Activated T-helper 1 cell treated with Interleukin-2 at 50 U/mL for 16 hours (primary cell): ENCODE measurements around the gene NUDT8.
A peak's percentile ranks its signal among the peaks of the same experiment; 100 is the strongest.
"Not testable (repeated sequence)": the region's sequence is repeated elsewhere in the genome, so short reads cannot be mapped to it uniquely, and the experiment has no call there.

Experiments used
- DNase-seq: peaks from one replicate; pipeline ENCODE4 v3.0.0-alpha.2; 2020; ENCODE audit warnings: low read depth

NUDT8 gene

DNA sequence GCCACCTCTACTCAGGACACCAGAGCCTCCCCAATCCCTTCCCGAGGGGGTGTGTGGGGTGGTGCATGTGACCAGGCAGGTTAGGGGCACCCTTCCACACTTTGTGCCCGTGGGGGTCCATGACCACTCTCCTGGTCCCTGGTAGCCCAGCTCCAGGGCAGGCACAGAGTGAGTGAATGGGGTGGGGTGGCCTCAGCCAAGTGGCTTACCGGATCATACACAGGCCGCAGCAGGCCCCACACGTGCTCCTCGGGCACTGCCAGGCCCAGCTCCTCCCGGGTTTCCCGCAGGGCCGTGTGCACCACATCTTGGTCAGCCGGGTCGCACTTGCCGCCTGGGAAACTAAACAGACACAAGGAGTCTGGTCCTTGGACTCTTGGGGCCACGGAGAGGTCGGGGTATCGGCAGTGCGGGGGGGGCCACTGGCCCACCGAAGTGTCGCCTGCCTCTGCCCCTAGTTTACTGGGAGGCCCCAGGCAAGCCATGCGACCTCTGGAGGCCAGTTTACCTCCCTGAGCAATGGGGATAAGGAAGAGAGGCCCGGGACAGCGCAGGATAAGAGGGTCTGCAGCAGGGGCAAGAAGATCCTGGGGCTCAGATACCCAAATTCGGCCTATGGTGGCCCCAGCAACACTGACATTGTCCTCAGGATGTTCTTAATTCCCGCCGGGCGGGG lies 889 bp downstream of the NUDT8 start:
- no peak for DNase-seq

DNA sequence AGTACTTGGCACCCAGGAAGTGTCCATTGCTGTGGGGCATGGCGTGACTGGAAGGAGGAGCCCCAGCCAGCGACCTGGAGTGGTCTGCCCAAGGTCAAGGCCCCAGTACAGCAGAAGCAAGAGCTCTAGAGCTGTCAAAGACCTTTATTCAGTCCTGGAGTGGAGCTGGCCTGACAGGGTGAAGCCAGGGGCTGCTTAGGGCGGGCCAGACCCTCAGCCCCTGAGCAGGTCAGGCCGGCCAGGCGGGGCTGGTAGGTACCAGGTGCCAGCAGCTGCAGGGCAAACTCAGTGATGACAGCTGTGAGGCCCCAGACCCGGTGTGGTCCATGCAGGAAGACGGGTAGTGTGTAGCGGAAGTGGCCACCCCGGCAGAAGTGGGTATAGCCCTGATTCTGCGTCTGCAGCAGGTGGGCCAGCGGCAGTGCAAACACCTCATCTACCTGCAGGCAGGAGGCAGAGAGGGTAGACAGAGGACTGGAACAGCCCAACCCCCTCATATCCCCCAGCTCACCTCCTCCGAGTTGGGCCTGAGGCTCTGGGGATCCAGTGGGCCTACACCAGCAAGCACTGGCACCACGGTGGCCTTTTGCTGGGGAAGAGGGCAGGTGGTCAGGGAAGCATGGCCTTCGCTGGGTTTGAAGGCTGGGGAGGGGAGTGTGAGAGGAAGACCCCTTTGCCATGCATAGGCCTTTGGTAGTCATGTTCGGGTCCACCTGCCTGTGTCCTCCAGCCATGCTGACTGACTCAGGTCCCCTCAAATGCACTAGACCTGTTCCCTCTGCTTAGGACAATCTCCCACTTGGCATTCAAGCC lies 1.7 kb downstream of the NUDT8 start:
- no peak for DNase-seq

DNA sequence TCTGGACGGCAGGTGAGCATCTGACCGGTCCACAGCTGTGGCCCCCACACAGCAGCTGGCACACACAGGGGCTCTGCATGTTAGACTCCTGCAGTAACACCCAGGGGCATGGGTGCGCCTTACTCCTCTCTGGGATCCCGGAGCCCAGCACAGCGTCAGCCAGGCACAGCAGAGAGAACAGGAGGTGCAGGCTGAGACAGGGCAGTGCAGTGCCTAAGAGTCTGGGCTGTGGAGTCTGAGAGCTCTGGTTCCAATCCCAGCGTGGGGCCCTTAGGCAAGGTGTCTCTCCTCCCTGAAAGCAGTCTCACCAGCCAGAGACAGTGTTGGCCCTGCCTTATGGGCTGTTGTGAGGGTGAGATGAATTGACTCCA lies 2.3 kb downstream of the NUDT8 start:
- no peak for DNase-seq

DNA sequence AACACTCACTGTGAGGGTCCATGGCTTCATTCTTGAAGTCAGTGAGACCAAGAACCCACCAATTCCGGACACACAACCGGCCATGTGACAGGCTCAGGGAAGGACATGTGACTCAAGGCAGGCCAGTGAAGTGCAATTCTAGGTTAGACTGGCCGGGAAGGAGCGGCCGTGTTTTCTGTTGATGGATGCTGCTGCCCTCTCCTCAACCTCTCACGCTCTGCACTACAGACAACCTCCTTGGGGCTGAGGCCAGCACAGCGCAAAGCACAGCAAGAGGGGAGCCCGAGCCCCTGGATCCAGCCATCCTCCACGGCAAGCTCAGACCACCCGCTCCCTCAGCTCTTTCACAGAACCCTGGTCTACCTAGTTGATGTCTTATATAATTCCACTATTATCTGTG lies 2.8 kb downstream of the NUDT8 start:
- no peak for DNase-seq

DNA sequence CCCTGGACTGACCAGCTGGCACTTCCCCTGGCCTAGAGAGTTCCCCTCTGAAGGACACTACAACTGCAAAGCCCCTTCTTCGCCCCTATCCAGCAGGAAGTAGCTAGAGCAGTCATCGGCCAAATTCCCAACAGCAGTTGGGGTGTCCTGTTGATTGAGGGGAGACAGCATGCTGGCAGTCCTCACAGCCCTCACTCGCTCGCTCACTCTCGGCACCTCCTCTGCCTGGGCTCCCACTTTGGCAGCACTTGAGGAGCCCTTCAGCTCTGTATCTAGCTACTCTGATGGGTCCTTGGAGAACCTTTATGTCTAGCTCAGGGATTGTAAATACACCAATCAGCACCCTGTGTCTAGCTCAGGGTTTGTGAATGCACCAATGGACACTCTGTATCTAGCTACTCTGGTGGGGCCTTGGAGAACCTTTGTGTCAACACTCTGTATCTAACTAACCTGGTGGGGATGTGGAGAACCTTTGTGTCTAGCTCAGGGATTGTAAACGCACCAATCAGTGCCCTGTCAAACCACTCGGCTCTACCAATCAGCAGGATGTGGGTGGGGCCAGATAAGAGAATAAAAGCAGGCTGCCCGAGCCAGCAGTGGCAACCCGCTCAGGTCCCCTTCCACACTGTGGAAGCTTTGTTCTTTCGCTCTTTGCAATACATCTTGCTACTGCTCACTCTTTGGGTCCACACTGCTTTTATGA lies 3.5 kb downstream of the NUDT8 start:
- not testable (repeated sequence) for DNase-seq

DNA sequence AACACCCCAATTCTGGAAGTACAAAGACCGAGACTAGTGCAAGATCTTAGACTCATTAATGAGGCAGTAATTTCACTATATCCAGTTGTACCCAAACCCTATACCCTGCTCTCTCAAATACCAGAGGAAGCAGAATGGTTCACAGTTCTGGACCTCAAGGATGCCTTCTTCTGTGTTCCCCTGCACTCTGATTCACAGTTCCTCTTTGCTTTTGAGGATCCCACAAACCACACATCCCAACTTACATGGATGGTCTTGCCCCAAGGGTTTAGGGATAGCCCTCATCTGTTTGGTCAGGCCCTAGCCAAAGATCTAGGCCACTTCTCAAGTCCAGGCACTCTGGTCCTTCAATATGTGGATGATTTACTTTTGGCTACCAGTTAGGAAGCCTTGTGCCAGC lies 5.9 kb downstream of the NUDT8 start:
- DNase-seq: not testable (repeated sequence)

DNA sequence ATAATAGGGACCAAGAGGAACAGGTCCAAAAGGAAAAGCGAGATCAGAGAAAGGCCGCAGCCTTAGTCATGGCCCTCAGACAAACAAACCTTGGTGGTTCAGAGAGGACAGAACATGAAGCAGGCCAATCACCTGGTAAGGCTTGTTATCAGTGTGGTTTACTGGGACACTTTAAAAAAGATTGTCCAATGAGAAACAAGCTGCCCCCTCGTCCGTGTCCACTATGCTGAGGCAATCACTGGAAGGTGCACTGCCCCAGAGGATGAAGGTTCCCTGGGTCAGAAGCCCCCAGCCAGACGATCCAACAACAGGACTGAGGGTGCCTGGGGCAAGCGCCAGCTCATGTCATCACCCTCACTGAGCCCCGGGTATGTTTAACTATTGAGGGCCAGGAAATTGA lies 6.8 kb downstream of the NUDT8 start:
- DNase-seq: not testable (repeated sequence)

DNA sequence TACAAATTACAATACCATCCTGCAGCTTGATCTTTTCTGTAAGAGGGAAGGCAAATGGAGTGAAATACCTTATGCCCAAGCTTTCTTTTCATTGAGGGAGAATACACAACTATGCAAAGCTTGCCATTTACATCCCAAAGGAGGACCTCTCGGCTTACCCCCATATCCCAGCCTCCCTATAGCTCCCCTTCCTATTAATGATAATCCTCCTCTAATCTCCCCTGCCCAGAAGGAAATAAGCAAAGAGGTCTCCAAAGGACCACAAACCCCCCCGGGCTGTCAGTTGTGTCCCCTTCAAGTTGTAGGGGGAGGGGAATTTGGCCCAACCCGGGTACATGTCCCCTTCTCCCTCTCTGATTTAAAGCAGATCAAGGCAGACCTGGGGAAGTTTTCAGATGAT lies 7.8 kb downstream of the NUDT8 start:
- not testable (repeated sequence) for DNase-seq

DNA sequence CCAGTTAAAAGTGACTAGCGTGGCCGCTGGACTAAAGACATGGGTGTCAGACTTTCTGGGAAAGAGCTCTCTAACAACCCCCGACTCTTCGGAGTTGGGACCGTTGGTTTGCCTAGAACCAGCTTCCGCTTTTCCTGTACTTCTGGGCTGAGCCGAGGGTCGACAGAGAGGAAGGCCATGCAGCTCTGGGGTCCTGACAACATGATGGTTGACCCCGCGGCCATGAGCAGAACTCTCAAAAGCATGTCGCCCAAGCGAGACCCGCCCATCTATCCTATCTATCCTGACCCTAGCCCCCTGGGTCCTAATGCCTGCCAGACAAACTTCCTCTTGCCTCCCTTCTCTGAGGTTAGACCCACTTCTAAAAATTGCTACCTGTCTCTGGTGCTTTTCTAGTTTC lies 9.1 kb downstream of the NUDT8 start:
- not testable (repeated sequence) for DNase-seq

DNA sequence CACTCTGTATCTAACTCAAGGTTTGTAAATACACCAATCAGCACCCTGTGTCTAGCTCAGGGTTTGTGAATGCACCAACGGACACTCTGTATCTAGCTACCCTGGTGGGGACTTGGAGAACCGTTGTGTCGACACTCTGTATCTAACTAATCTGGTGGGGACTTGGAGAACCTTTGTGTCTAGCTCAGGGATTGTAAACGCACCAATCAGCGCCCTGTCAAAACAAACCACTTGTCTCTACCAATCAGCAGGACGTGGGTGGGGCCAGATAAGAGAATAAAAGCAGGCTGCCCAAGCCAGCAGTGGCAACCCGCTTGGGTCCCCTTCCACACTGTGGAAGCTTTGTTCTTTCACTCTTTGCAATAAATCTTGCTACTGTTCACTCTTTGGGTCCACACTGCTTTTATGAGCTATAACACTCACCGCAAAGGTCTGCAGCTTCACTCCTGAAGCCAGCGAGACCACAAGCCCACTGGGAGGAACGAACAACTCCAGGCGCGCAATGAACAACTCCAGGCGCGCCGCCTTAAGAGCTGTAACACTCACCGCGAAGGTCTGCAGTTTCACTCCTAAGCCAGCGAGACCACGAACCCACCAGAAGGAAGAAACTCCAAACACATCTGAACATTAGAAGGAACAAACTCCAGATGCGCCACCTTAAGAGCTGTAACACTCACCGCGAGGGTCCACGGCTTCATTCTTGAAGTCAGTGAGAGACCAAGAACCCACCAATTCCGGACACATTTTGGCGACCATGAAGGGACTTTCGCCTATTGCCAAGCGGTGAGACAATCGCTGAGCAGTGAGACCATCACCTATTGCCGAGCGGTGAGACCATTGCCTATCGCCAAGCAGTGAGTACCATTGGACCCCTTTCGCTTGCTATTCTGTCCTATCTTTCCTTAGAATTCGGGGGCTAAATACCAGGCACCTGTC lies 9.8 kb downstream of the NUDT8 start:
- DNase-seq: not testable (repeated sequence)

DNA sequence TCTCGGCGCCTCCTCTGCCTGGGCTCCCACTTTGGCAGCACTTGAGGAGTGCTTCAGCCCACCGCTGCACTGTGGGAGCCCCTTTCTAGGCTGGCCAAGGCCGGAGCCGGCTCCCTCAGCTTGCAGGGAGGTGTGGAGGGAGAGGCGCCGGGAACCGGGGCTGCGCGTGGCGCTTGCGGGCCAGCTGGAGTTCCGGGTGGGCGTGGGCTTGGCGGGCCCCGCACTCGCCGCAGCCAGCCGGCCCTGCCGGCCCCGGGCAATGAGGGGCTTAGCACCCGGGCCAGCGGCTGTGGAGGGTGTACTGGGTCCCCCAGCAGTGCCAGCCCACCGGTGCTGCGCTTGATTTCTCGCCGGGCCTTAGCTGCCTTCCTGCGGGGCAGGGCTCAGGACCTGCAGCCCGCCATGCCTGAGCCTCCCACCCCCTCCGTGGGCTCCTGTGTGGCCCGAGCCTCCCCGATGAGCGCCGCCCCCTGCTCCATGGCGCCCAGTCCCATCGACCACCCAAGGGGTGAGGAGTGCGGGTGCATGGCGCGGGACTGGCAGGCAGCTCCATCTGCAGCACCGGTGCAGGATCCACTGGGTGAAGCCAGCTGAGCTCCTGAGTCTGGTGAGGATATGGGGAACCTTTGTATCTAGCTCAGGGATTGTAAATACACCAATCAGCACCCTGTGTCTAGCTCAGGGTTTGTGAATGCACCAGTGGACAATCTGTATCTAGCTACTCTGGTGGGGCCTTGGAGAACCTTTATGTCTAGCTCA lies 10.7 kb downstream of the NUDT8 start:
- DNase-seq: not testable (repeated sequence)

DNA sequence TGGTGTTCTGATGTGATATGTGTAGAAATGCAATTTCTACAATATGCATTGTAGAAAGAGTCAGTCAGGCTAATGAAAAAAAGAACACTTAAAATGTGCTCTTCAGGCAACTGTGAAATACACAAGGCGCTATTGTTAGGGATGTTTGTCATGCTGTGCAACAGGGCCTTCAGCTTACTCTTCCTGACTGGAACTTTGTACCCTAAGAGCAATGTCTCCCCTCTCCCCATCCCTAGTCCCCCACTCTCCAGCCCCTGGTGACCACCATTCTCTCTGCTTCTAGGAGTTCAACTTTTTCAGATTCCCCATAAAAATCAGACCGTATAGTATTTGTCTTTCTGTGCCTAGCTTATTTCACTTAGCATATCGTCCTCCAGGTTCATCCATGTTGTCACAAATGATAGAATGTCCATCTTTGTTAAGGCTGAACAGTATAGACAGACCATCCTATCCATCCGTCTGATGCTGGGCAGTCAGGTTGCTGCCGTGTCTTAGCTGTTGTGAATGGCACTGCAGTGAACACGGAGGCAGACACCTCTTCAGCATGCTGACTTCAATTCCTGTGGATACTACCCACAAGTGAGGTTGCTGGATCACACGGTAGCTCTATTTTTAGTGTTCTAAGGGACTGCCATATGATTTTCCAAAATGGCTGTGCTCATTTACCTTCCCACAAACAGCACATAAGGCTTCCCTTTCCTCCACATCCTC lies 12.3 kb downstream of the NUDT8 start:
- DNase-seq: no peak

DNA sequence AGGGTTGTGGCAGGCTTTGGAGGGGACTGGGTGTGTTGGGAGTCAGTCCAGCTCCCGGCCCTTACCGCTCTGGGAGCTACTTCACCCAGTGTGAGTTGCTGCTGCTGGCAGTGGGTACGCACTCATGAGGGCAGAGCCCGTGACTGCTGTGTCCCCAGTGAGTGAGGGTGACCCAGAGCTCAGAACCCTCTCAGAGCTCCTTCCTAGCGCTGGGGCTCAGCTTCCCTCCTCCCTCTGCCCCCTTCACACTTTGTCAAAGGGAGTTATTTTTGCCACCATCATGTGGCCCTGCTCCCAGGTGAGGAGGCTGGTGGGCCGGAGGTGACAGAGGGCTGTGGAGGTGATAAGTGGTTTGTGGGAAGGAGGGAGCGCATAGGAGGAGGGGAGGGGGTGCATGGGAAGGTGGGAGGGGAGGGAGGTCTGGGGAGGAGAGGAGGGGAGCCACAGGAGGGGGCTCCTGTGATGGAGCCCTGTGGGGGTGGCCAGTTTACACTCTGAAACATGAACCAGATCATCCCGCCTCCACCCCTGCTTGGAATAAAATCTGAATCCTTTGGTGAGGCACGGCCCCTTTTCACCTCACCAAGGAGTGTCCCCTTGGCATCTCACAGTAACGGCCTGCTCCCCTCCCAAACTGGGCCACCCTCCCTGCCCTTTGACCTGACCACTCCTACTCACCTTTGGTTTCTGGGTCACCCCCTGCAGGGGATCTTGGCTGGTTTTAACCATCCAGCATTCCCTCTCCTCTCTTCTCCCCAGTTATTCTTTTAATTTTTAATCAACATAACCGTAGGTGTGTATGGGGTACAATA lies 13.1 kb downstream of the NUDT8 start:
- DNase-seq: no peak

DNA sequence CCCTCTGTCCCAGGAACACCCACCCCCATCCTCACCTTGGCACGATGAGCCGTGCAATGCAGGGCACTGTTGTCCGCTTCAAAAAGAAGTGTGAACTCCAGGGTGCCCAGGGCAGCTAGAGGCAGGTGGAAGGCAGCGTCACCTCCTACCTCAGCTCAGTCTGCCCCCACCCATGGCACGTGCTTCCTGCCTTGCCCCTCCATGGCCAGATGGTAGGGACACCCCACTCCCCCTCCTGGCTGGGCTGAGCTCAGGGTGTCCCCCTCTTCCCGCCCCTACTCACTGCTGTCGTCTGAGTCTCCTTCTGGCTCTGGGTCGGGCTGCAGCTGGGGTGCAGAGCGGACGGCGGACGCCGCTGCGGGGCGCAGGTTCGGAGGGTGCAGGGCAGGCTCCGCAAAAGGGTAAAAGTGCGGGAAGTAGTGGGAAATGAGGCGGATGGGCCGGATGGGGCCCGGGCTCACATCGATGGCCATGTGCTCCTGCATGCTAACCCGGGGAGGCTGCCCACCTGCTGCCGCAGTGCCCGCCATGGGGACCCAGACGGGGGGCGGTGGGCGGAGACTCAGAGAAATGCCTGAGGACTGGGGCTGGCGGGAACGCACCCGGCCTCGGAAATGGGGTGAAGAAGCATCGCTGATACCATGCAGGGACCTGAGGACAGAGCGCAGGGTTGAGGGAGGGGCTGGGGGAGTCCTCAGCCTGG lies 13.9 kb downstream of the NUDT8 start:
- DNase-seq: no peak

DNA sequence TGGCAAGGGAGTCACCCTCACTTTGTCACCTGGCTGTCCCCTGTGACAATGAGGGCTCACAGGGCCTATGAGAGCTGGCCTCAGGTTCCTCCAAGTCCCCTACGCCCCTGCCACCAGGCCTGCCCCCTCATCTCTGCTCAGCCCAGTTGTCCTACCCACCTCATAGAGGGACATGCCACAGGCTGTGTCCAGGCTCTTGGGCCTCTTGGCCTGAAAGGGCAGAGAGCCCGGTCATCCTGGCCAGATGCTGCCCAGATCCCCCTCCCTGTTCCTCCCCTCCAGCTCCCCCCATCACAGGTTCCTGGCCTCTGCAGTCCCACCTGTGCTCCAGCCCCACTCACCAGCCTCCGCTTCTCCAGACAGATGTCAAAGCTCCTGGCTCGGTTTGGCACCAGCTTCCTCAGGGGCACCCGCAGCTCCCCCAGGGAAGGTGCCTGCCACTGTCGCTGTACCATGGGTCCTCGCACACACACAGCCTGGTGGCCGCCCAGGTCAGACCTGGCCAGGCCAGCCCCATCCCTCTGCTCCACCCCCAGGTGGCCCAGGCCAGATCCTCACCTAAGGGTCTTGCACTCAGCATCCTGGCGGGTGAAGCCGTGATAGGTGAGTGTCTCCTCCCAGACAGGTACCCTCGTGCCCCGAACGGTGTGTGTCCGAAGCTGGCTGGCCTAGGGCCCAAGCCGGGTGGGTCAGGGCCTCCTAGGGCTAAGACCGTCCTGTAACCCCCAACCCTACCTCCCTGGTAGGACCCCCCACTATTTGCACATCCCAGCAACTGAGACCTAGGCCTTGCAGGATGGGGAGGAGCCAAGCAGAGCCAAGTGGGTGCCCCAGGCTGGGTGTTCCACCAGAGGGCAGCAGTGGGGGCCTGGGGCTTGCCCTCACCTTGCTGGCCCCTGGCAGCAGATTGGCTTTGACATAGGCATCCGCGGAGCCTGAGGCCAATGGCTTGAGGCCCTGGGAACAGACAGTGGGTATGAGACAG lies 14.7 kb downstream of the NUDT8 start:
- no peak for DNase-seq

DNA sequence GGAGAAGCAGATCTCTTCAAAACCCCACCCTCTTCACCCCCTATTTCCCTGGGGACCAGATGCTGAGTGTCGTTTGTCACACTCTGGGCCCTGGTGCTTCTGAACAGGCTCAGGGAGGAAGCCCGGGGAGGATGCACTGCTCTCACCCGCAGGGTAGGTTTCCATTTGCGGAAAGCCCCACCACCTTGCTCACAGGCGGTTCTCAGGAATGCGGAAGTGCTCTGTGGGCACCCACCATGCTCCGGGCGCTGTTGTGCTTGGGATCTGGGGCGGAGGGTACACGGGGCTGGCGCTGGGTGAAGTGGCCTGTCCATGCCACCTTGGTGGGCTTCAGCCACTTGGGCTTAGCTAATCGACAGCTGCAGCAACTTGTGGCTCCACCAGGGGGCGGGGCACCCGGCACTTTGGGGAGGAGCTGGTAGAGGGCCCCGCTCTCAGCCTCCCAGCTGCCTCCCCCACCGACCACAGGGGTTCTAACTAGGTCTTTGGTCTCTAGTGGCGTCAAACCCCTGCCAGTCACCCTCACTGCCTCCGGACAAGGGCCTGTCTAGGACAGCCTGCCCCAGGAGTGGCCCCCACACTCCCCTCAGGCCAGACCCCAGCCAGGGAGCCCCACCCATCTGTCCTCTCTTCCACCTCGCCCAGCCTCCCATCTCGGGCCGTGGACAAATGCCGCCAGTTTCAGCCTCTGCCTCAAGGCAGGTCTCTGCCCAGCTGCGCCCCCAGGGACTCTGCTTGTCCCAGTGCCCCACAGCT lies 15.6 kb downstream of the NUDT8 start:
- peak; percentile 71 for DNase-seq
